Nephron progenitor cell (in vitro differentiated cells): Measurements from ENCODE around the gene HABP2.

Source experiments
- DNase-seq: peaks from one replicate; pipeline ENCODE4 v3.0.0; 2021
- H3K27ac Mint-ChIP-seq: 2 replicates; pipeline ENCODE4 v1.8.0; 2021; ENCODE audit warnings: mild to moderate bottlenecking, moderate library complexity, mixed read lengths
- H3K27me3 Mint-ChIP-seq: 2 replicates; pipeline ENCODE4 v1.8.0; 2021; ENCODE audit warnings: mild to moderate bottlenecking, low read depth, mixed read lengths; ENCODE audit not compliant: poor library complexity
- H3K36me3 Mint-ChIP-seq: 2 replicates; pipeline ENCODE4 v1.8.0; 2021; ENCODE audit warnings: low read depth, mixed read lengths
- H3K4me1 Mint-ChIP-seq: 2 replicates; pipeline ENCODE4 v1.8.0; 2021; ENCODE audit warnings: mixed read lengths
- H3K4me3 Mint-ChIP-seq: 2 replicates; pipeline ENCODE4 v1.8.0; 2021; ENCODE audit warnings: mild to moderate bottlenecking, moderate library complexity, mixed read lengths
- H3K9me3 Mint-ChIP-seq: 2 replicates; pipeline ENCODE4 v1.8.0; 2021; ENCODE audit warnings: mild to moderate bottlenecking, moderate library complexity, mixed read lengths
- TF ChIP-seq, protein P1 (sequence below): fragments of 200-600 bp; sonication (generic); IDR thresholded peaks from 2 replicates; pipeline ENCODE4 v1.5.0; 2021; ENCODE audit warnings: antibody characterized with exemption

The HABP2 gene

GRCh38 chr10:113515601-113516000, 37.3 kb upstream of the HABP2 start:
- Mint-ChIP-seq H3K27me3 (peaks cover 15% of the 10 kb centered on the region), H3K27ac (no peak overlapping the region), H3K4me3 (no peak overlapping the region), H3K36me3 (no peaks in the 10 kb centered on the region), H3K9me3 (peaks cover 25% of the 10 kb centered on the region), H3K4me1 (no peaks in the 10 kb centered on the region)
- TF ChIP-seq, protein P1, sequence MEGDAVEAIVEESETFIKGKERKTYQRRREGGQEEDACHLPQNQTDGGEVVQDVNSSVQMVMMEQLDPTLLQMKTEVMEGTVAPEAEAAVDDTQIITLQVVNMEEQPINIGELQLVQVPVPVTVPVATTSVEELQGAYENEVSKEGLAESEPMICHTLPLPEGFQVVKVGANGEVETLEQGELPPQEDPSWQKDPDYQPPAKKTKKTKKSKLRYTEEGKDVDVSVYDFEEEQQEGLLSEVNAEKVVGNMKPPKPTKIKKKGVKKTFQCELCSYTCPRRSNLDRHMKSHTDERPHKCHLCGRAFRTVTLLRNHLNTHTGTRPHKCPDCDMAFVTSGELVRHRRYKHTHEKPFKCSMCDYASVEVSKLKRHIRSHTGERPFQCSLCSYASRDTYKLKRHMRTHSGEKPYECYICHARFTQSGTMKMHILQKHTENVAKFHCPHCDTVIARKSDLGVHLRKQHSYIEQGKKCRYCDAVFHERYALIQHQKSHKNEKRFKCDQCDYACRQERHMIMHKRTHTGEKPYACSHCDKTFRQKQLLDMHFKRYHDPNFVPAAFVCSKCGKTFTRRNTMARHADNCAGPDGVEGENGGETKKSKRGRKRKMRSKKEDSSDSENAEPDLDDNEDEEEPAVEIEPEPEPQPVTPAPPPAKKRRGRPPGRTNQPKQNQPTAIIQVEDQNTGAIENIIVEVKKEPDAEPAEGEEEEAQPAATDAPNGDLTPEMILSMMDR = no peak
- DNase-seq = no peak

GRCh38 chr10:113516061-113516460, 36.8 kb upstream of the HABP2 start:
- TF ChIP-seq, protein P1 = no peak
- no peak for DNase-seq
- no peaks in the 10 kb centered on the region for H3K36me3 Mint-ChIP-seq
- peaks cover 17% of the 10 kb centered on the region for H3K27me3 Mint-ChIP-seq
- peaks cover 23% of the 10 kb centered on the region for H3K9me3 Mint-ChIP-seq
- peaks cover 5% of the 10 kb centered on the region for H3K4me1 Mint-ChIP-seq
- no peak overlapping the region for H3K4me3 Mint-ChIP-seq
- H3K27ac Mint-ChIP-seq = no peak overlapping the region

GRCh38 chr10:113517165-113517900, 35.5 kb upstream of the HABP2 start:
- Mint-ChIP-seq H3K27me3 (peaks cover 13% of the 10 kb centered on the region), H3K36me3 (no peaks in the 10 kb centered on the region), H3K4me3 (no peak overlapping the region), H3K9me3 (peaks cover 10% of the 10 kb centered on the region), H3K4me1 (peaks cover 6% of the 10 kb centered on the region), H3K27ac (no peak overlapping the region)
- DNase-seq = no peak
- TF ChIP-seq, protein P1 = no peak

DNA sequence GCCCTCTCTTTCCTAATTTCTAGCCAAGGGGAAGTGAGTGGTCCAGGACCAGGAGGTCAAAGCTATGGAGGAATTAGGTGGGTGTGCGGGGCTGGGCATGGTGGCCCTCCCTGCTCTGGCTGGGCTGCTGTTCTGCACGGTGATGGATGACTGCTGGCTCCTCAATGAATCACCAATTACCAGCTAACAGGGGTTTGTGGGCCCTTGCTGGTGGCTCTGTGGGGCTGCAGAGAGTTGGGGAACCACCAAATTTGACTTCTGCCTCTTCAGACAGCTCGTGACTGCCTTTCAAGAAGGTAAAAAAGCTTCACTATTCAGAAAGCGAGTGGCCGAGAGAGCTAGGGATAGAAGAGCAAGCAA, 35.0 kb upstream of the HABP2 start:
- peaks cover 5% of the 10 kb centered on the region for H3K9me3 Mint-ChIP-seq
- no peak overlapping the region for H3K4me3 Mint-ChIP-seq
- peaks cover 6% of the 10 kb centered on the region for H3K4me1 Mint-ChIP-seq
- DNase-seq = no peak
- TF ChIP-seq, protein P1 = no peak
- no peak overlapping the region for H3K27ac Mint-ChIP-seq
- no peaks in the 10 kb centered on the region for H3K36me3 Mint-ChIP-seq
- H3K27me3 Mint-ChIP-seq = peaks cover 13% of the 10 kb centered on the region

GRCh38 chr10:113518415-113518814, 34.4 kb upstream of the HABP2 start:
- no peaks in the 10 kb centered on the region for H3K9me3 Mint-ChIP-seq
- H3K27ac Mint-ChIP-seq = no peak overlapping the region
- H3K36me3 Mint-ChIP-seq = no peaks in the 10 kb centered on the region
- peaks cover 13% of the 10 kb centered on the region for H3K27me3 Mint-ChIP-seq
- TF ChIP-seq, protein P1 = no peak
- peaks cover 6% of the 10 kb centered on the region for H3K4me1 Mint-ChIP-seq
- H3K4me3 Mint-ChIP-seq = no peak overlapping the region
- no peak for DNase-seq
